Sigmoid colon (tissue), 7 donors: ENCODE measurements around the gene UBASH3B. TPM values are rescaled to one million over a fixed set of nuclear protein-coding genes. Genes with fewer than 3 reads are reported as not detected.

Experiments
- DNase-seq: peaks from one replicate; pipeline ENCODE4 v3.0.0-alpha.2; 2019
- H3K27ac ChIP-seq, 4 donors: fragments of 200-600 bp; sonication (generic); one replicate each; pipeline ENCODE4 v1.5.1; 2016 to 2019; ENCODE audit warnings: mild to moderate bottlenecking in 1 of 4
- H3K27me3 ChIP-seq, 3 donors: fragments of 200-600 bp; sonication (generic); one replicate each; pipeline ENCODE4 v1.5.1; 2019; ENCODE audit warnings: mild to moderate bottlenecking in 1 of 3
- H3K36me3 ChIP-seq, 4 donors: fragments of 200-600 bp; sonication (generic); one replicate each; pipeline ENCODE4 v1.5.1; 2016 to 2019
- H3K4me1 ChIP-seq, 4 donors: fragments of 200-600 bp; sonication (generic); one replicate each; pipeline ENCODE4 v1.5.1; 2017 to 2019
- H3K4me3 ChIP-seq, 4 donors: fragments of 200-600 bp; sonication (generic); one replicate each; pipeline ENCODE4 v1.5.1; 2017 to 2019; ENCODE audit warnings: mild to moderate bottlenecking in 2 of 4, moderate library complexity in 1 of 4
- H3K9me3 ChIP-seq, 4 donors: fragments of 200-600 bp in 3 of 4; sonication (generic) in 3 of 4; one replicate each; pipeline versions ENCODE4 v1.5.1 to v1.6.1; 2013 to 2019
- CTCF ChIP-seq, 4 experiments: fragments of 450-650 bp in 3 of 4; fragments of 200-600 bp in 1 of 4; IDR thresholded peaks; one replicate each; pipeline ENCODE4 v1.5.1; 2016 to 2019; ENCODE audit warnings: antibody characterized with exemption in 4 of 4, mild to moderate bottlenecking in 3 of 4, moderate library complexity in 2 of 4
- EP300 ChIP-seq, 4 donors: sonication (generic); formaldehyde crosslinking; IDR thresholded peaks; one replicate each; pipeline ENCODE4 v1.6.1; 2017; ENCODE audit warnings: antibody characterized with exemption in 4 of 4
- POLR2A ChIP-seq, 2 donors: fragments of 450-650 bp; IDR thresholded peaks; one replicate each; pipeline ENCODE4 v1.6.1; 2016; ENCODE audit warnings: antibody characterized with exemption in 2 of 2, mild to moderate bottlenecking in 2 of 2, moderate library complexity in 2 of 2
- POLR2AphosphoS5 ChIP-seq, 4 donors: sonication (generic); formaldehyde crosslinking; IDR thresholded peaks; one replicate each; pipeline ENCODE4 v1.6.1; 2017; ENCODE audit warnings: antibody characterized with exemption in 4 of 4
- WGBS, 2 donors: extraction: QIAGEN DNeasy Blood & Tissue Kit; methylation state at CpG; one replicate each; pipeline ENCODE4 v1.1.7; 2013; 5-methylcytosine and 5-hydroxymethylcytosine counted together
- intact Hi-C: fragments of 100-400 bp; cut with DNase I; formaldehyde crosslinking; loops from one replicate; pipeline ENCODE4 v1.15.1; 2023
- polyA plus RNA-seq, 3 donors: library from polyadenylated mRNA; stranded (reverse); fragments of 200-250 nt; gene quantifications; one replicate each; pipeline ENCODE4 v1.2.3, GENCODE V29; 2013
- total RNA-seq, 4 donors: library from RNA; depleted of rRNA; stranded (reverse); fragments of >200 nt; gene quantifications; one replicate each; pipeline ENCODE4 v1.1.0, GENCODE V29; 2016
- donor health status: healthy with polysubstance abuse.
- donor health status: Bipolar disorder and iron deficiency.
- donor health status: healthy.

UBASH3B gene
- total and polyA plus RNA-seq, 7 donors, result 1.4 to 12.9 (median 2.1) TPM

GRCh38 chr11:122809866-122810265 is 154.3 kb downstream of the UBASH3B start:
- TF ChIP-seq POLR2AphosphoS5 (IDR thresholded peaks at IDR 0.05), result no peak
- no peak for TF ChIP-seq POLR2A (IDR thresholded peaks at IDR 0.05)
- no peak for TF ChIP-seq CTCF (IDR thresholded peaks at IDR 0.05)
- no peak for TF ChIP-seq EP300 (IDR thresholded peaks at IDR 0.05)
- no peak overlapping the region for H3K27ac ChIP-seq
- WGBS, 2 donors, result 82 to 88% methylated on average over 3 of the region's 3 CpGs
- H3K4me3 ChIP-seq, result no peak overlapping the region
- H3K9me3 ChIP-seq, result no peaks in the 10 kb centered on the region
- intact Hi-C loops, result no loop called here
- no peaks in the 10 kb centered on the region for H3K27me3 ChIP-seq
- H3K36me3 ChIP-seq, result no peaks in the 10 kb centered on the region
- H3K4me1 ChIP-seq, result no peaks in the 10 kb centered on the region
- no peak for DNase-seq

DNA sequence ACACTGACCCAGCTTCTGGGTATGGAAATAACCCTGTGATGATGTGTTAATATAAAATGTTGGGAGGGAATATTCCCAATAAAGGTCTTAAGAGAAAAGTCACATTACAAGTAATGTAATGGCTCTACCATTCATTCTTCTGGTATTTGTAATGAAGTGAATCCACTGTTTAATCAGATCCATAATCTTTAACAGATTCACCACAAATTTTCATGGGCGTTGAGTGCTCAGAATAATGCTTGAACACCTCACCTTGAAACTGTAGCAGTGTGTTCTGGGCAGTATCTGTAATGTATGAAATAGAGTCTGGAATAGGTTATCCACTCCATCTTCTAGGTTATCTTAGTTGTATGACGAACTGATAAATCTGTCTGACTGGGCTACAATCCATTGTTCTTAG is 156.2 kb downstream of the UBASH3B start:
- no peak overlapping the region for H3K27ac ChIP-seq
- no peaks in the 10 kb centered on the region for H3K27me3 ChIP-seq
- TF ChIP-seq POLR2A (IDR thresholded peaks at IDR 0.05) (no peak), CTCF (IDR thresholded peaks at IDR 0.05) (no peak), POLR2AphosphoS5 (IDR thresholded peaks at IDR 0.05) (no peak), EP300 (IDR thresholded peaks at IDR 0.05) (no peak)
- WGBS, 2 donors, result 94% methylated on average over 2 of the region's 2 CpGs
- no peaks in the 10 kb centered on the region for H3K36me3 ChIP-seq
- intact Hi-C loops, result no loop called here
- DNase-seq, result no peak
- no peaks in the 10 kb centered on the region for H3K9me3 ChIP-seq
- no peak overlapping the region for H3K4me3 ChIP-seq
- H3K4me1 ChIP-seq, result peaks cover 0 to 2% (median 0%) of the 10 kb centered on the region in 4 donors

GRCh38 chr11:122812638-122813037 is 157.1 kb downstream of the UBASH3B start:
- WGBS, 2 donors, result 61 to 89% methylated on average over 4 of the region's 4 CpGs
- H3K4me3 ChIP-seq, result no peak overlapping the region
- intact Hi-C loops, result no loop called here
- no peaks in the 10 kb centered on the region for H3K27me3 ChIP-seq
- H3K36me3 ChIP-seq, result no peaks in the 10 kb centered on the region
- DNase-seq, result no peak
- TF ChIP-seq POLR2A (IDR thresholded peaks at IDR 0.05) (no peak), CTCF (IDR thresholded peaks at IDR 0.05) (no peak), EP300 (IDR thresholded peaks at IDR 0.05) (no peak), POLR2AphosphoS5 (IDR thresholded peaks at IDR 0.05) (no peak)
- no peak overlapping the region for H3K27ac ChIP-seq
- no peaks in the 10 kb centered on the region for H3K9me3 ChIP-seq
- H3K4me1 ChIP-seq, result peaks cover 0 to 9% (median 0%) of the 10 kb centered on the region in 4 donors

DNA sequence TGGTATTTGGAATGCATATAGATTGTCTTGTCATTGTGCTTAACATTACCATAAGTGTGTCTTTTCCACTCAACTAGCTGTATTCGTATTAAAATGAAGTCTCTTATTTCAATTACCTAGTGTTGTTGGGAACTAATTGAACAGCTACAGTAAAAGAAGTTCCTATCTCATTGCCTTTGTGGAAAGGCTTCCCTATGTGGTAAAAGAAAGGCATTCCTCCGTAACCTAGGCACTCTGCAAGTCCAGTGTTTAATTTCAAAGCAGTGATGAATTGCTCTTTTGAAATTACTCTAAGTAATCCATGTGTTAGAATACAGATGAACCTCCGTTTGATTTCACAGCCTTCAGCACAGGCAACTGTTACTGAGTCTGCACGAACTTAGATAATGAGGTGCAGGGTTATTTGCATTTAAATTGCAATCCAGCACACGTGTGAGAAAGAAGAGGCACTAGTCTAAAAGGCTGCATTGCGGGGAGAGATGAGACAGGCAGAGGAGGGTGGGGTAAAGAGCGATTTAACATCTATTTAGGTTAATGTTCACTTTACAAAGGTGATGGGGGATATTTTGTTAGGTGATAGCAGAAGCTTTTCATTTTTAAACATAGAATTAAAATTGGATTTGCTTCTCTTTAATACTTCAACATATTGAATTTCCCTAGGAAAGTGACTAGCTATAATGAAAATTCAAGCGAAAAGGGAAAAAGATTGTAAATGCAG is 157.8 kb downstream of the UBASH3B start:
- Histone ChIP-seq H3K27ac (no peak overlapping the region), H3K4me1 (peaks cover 0 to 9% (median 0%) of the 10 kb centered on the region in 4 donors), H3K9me3 (no peaks in the 10 kb centered on the region), H3K36me3 (no peaks in the 10 kb centered on the region), H3K27me3 (no peaks in the 10 kb centered on the region), H3K4me3 (no peak overlapping the region)
- 74 to 81% methylated on average over 8 of the region's 8 CpGs for WGBS, 2 donors
- no peak for DNase-seq
- intact Hi-C loops, result no loop called here
- TF ChIP-seq POLR2A (IDR thresholded peaks at IDR 0.05), result no peak
- no peak for TF ChIP-seq POLR2AphosphoS5 (IDR thresholded peaks at IDR 0.05)
- no peak for TF ChIP-seq CTCF (IDR thresholded peaks at IDR 0.05)
- TF ChIP-seq EP300 (IDR thresholded peaks at IDR 0.05), result no peak

GRCh38 chr11:122813894-122814270 is 158.4 kb downstream of the UBASH3B start:
- no peak overlapping the region for H3K4me3 ChIP-seq
- no peaks in the 10 kb centered on the region for H3K36me3 ChIP-seq
- H3K27me3 ChIP-seq, result no peaks in the 10 kb centered on the region
- intact Hi-C loops, result no loop called here
- DNase-seq, result no peak
- no peaks in the 10 kb centered on the region for H3K9me3 ChIP-seq
- no peak overlapping the region for H3K27ac ChIP-seq
- H3K4me1 ChIP-seq, result peaks cover 0 to 9% (median 0%) of the 10 kb centered on the region in 4 donors
- 57 to 70% methylated on average over 1 of the region's 1 CpG for WGBS, 2 donors
- TF ChIP-seq EP300 (IDR thresholded peaks at IDR 0.05) (no peak), POLR2A (IDR thresholded peaks at IDR 0.05) (no peak), POLR2AphosphoS5 (IDR thresholded peaks at IDR 0.05) (no peak), CTCF (IDR thresholded peaks at IDR 0.05) (no peak)
